GF-D8 (cell line): ENCODE data around the gene TMEM60.
"Not testable (repeated sequence)": the region's sequence is repeated elsewhere in the genome, so short reads cannot be mapped to it uniquely, and the experiment has no call there.

Experiments used
- DNase-seq: peaks from one replicate; lab custom pipeline; 2025; lab: John Stamatoyannopoulos, UW

Gene TMEM60

DNA sequence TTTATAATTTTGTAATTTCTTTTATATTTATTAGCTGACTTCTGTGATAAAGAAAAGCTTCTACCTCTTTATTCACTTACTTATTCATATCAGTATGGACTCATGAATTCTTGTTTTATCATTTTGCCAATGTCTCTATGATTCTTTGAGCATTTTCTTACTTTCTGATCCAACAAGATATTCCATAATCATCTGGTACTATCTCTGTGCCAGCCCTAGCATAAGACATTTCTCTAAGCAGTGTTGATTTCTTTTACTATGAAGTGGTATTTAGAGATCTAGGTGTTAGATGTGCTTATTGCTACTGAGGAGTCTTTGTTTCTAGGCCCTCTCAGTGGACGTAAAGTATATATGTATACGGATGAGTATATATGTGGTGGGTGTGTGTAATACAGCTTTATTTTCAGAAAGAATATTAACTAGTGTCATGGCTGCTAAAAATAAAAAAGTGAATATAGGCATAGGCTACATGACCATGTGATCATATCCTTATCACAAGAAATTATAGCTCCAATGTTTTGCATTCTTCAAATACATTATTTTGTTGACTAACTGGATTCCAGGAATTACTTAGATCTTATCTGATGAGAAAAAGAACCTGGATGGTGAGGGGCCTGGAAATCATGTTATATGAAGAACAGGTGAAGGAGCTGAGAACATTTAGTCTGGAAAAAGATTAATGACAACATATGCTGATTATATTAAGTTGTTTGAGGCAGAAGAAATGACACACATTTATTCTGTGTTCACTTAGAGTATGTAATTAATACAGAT lies 13.5 kb upstream of the TMEM60 start:
- no peak for DNase-seq

DNA sequence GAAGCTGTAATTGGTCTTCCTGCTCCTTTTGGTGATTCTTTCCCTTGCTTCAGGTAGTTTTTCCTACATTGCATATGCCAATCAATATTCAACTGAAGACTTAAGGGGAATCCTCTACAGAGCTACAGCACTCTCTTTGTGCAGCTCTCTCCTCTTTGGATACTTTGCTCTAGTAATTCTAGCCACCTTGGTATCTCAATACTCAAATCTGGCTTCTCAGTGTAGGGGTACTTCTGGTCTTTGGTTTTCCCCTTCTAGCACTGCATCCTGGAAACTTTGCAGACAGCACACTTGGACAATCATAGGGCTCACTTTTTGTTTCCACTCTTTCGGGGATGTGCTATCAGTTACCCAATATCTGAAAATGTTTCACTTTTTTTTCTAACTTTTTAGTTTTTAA lies 10.3 kb upstream of the TMEM60 start:
- no peak for DNase-seq

DNA sequence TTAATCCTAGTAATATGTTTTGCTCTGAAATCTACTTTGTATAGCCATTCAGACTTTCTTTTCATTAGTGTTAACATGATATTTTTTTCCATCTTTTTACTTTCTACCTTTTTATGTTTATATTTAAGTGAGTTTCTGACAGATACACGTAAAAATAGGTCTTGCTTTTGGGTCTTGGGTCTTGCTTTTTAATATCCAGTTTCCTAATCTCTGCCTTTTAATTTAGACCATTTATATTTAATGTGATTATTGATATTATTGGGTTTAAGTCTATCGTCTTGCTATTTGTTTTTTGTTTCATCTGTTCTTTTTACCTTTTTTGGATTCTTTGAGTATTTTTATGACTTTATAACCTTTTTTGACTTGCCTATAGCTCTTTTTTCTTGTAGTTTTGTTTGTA lies 8.2 kb upstream of the TMEM60 start:
- no peak for DNase-seq

DNA sequence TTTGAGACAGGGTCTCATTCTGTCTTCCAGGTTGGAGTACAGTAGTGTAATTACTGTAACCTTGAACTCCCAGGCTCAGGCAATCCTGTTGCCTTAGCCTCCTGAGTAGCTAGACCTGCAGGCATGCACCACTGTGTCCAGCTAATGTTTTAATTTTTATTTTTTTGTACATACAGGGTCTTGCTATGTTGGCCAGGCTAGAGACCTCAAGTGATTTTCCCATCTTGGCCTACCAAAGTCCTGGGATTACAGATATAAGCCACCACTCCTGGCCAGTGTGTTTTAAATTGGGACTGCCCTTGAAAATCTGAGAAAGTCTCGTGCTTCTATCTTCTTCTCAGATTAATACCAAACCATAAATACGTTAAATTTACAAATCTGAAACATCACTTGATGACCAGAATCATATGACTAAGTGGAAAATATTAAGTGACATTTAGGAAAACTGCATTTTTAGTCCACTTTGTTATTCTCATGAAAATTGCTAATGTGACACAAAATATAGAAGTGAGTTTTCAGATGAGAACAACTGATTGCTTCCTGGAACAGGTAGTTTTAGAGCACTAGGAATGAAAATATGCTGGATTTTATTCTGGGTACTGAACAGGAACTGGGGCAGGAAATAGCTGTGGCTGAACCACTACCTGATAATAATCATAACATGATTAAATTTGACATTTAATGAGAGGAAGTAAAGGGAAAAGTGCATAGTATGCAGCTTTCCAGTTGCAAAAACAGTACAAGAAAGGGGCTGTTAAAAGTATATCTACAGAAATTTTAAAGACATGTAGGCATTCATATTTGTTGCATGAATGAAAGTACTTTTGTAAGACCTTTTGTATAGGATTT lies 4.5 kb upstream of the TMEM60 start:
- peak; percentile 65 for DNase-seq

DNA sequence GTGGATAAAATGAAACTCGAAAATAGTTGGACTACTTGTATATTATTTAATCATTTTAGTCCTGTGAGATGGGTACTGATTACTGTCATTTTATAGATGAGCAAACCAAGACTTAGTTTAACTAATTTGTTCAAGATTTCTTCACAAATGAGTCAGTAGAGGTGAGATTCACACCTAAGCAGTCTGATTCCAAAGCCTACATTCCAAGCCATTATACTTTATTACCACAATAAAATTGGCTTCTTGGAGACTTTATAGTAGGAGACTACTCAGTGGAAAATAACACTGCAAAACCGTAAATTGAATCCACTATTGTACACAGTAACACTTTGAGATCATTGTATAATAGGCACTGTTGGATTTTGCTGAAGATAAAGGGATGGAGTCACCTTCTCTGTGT lies 2.5 kb upstream of the TMEM60 start:
- no peak for DNase-seq

DNA sequence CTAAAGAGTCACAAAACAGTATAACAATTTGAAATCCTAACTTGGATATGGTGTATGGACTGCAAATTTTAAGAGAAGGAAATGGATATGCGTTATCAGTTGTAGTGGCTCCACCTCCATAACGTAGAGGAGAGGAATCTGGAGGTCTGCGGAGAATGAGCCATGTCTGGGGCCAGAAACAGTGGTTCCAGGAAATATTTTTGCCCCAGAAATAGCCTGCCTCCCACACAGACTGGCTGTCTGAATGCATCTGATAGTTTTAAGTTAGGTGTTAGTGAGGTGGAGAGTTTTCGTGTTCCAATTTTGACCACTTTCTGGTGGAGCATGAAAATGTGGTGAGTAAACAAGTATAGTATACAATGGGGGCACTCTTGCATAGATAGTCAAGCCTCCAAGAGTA lies 1.9 kb upstream of the TMEM60 start:
- DNase-seq: no peak

DNA sequence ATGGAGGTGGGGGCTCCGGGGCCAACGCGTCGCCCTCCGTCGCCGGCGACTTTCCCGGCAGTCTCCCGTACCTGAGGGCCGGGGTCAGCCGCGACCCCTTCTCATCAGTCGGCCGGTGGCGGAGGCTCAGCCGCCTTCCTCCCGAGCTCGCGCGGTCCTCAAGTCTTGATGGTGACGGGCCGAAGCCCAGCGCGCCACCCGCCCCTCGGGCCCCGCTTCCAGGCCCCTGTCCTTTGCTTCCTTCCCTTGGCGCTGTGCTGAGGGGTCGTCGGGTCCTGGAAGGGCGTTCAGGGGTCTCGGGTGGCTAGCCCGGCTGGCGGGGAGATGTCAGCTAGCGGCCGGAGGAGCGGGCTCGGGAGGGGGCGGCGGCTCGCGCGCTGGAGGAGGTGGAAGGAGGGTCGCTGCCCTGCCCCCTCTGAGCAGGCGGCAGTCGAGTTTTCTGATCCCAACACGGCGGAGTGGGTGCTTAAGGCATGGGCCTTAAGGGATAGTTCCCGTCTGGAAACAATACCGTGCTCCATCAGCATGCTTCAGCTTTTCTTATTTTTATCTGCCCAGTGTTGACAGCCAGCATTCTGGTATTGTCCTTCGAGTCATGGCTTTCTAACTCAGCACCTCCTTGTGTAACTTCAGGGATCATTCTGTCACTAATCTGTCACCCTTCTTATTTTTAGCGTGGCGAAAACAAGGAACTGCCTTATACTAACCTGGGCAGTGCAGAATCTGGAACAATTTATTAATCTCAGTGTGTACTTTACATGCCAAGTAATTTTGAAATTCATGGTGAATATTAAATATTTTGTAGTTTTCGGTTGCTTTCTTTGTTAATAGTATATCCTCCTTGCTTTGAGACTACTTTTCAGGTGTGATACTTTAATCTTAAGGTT lies 1.1 kb upstream of the TMEM60 start:
- DNase-seq: peak; percentile 62

DNA sequence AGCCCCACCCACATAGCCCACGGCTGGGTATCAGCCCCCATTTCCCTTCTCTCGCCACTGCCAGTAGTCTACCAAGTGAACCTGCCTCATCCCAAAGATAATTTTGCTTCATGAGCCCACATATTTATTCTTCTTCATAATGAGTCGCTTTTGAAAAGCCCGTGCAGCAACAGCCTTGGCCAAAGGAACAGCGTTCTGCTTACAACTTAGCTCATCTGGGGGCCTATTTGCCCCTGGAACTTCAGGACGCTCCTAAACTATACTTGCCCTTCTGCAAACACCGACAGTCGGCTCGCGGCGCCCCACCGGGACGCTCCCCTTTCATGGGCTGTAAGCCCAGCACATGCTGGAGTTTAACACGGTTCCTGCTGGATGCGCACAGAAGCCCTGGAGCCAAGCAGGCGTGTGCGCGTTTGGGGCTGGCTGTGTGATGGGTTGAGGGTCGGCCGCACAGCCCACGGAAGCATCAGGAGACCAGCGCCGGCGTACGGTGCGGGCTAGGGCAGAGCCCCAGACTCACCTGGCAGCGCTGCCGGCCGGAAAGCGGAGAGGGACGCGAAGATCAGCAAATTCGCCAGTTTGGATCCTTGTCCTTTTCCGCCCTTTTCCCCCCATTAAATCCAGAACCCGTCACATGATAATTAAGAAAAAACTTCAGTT lies 370 bp downstream of the TMEM60 start:
- DNase-seq: no peak

DNA sequence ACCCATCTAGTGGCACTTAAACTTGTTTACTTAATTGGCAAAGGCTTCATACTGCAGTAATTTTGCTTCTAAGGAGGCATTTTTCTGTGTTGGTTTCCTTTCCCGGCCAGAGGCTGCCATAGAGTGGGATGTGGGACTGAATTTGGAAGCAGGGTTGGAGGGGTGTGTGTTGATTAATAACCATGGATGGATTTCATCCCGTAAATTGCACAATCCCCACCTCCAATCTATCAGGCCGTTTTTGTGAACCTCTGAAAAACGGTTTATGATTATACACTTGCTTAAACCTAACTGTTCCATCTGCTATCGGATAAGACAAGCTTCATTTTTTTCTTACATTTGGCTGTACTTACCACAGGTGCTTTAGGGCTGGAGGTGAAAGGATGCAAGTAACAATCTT lies 1.3 kb downstream of the TMEM60 start:
- DNase-seq: no peak

DNA sequence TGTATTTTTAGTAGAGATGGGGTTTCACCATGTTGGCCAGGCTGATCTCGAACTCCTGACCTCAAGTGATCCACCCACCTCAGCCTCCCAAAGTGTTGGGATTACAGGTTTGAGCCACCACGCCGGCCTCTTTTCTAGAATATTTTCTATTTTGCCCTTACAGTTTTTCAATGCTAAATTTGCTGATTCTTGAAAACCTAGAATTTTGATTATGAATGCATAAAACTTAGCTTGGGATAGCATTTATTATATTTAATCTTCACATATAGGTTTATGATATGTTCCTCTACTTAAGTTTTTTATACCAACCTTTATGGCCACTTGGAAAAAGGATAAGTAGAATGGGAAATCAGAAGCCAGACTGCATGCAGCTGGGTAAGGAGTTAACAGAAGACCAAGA lies 2.1 kb downstream of the TMEM60 start:
- DNase-seq: no peak

DNA sequence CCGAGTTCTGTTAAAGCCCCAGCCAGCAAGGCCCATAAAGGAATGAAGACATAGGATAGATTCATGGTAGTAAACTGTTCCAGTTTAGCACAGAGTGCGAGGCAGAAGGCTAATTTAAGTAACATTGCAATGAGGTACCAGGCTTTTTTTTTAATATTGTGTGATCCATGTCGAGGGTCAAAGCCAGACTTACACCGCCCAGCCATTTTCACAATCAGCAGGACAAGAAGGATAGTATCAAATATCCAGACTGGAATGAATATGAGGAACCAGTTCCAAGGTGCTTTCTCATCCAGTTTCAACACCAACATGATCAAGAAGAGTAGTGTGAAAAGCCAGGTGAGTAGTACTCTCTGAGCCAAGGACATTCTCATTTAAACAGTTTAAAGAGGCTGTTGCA lies 4.2 kb downstream of the TMEM60 start:
- no peak for DNase-seq

DNA sequence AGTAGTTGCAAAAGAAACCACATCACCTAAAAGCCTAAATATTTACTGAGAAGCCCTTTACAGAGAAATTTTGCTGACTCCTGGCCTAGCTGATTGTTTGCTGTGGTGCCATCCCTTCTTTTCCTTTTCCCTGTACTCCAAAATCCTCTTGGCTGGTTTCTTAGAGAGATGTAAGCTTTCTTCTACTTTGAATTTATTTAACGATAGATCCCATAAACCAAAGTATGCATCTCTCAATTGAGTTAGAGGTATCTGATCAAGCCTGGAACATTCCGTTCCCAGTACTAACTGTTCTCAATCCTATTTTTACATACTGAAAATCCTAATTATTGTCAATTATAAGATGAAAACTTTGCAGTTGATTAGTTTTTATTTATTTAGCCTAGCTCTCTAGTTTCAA lies 6.3 kb downstream of the TMEM60 start:
- DNase-seq: no peak

DNA sequence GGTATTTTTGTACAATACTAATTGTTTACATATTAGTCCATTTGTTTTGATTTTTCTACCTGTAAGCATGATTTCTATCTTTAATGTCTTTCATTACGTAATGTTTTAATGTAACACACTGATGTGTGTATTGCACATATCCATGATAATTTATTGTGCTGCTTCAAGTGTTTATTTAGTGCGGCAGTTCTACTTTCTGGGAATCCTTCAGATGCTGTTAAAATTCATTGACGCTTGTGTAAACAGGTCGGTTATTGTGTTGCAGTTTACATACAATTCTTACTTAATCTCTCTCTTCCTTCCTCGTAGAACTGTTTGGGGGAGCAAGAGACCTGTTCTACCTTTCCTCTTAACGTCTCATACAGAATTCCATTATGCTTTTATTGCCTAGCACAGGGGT lies 6.9 kb downstream of the TMEM60 start:
- no peak for DNase-seq

DNA sequence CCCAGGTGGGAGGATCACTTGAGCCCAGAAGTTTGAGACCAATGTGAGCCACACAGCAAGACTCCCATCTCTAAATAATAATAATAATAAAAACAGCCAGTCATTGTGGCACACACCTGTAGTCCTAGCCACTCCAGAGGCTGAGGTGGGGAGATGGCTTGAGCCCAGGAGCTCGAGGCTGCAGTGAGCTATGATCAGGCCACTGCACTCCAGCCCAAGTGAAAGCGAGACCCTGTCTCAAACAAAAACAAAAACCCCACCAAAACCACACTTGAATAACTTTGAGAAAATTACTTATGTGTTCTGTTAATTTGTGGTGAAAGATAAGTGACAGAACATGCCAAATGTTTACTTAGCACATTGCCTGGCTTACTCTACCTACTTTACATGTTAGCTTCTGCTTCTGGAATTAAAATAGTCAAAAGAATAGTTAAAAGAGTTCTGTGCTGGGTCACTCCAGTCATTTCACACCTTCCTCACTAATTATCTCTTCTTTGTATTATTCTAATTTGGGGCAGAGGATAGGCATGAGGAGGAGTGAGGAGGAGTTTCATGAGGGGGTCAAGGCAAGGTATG lies 9.8 kb downstream of the TMEM60 start:
- no peak for DNase-seq

DNA sequence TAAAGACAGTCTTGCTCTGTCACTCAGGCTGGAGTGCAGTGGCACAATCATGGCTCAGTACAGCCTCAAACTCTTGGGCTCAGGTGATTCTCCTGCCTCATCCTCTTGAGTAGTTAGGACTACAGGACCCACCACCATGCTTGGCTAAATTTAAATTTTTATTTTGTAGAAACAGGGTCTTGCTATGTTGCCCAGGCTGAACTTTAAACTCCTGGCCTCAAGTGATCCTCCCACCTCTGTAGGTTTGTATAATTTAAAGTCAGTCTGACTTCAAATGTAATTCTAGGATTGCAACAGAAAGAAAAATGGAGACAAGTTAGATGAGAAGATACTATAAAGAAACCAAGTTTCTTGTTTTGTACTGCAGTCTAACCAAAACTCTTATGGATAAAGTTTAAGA lies 11.5 kb downstream of the TMEM60 start:
- no peak for DNase-seq

DNA sequence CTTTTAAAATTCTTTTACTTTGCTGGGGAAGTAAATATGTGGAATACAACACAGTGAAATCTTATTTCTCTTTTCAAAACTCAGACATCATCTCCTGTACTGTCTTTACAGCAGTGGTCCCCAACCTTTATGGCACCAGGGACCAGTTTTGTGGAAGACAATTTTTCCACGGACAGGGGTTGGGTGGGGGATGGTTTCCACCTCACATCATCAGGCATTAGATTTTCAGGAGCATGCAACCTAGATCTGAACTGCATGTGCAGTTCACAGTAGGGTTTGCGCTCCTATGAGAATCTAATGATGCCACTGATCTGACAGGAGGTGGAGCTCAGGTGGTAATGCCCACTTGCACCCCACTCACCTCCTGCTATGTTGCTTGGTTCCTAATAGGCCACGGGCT lies 12.2 kb downstream of the TMEM60 start:
- no peak for DNase-seq

DNA sequence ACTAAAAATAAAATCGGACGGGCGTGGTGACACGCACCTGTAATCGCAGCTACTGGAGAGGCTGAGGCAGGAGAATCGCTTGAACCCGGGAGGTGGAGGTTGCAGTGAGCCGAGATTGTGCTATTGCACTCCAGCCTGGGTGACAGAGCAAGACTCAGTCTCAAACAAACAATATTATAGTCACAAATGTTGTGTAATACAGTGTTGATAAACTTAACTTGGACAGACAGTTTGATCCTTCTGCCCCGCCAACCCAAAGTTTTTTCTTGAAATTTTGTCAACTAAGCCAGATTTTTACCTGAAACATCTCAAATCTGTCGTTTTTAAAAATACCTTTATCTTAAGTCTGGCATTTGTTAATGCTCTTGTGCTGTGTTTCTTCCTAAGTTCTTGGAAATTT lies 13.8 kb downstream of the TMEM60 start:
- not testable (repeated sequence) for DNase-seq

DNA sequence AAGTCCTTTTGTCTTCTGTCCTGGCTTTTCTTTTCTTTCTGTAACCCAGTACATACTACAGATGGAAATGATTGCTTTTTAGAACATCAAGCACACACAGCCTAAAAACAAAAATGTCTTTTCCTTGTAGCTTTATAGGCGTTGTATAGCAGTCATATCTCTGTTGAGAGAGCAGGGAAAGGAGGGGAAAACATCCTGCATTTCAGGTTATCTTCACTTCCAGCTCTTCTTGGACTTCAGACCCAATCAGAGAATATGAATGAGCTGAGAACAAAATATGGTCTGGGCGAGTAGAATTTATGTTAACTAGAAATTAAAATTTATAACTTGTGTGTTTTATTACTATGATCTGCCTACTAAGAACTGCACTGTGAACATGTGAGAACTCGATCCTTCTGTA lies 14.7 kb downstream of the TMEM60 start:
- DNase-seq: no peak

DNA sequence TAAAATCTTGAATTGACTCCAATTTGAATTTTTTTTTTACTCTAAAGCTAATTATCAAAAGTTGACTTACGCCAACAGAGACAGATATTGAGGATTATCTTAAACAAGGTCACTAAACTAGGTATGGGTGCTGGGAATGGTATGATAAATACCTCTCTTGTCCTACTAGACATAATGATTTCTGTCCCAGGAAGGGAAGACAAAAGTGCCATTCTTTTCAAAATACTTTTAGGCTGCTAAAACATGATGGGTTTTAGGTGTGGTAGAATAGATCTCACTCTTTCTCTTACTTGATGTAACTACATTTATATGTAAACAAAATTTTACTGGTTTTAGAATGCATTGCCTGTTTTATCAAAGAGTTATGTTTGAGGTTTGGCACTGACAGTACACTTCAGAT lies 15.1 kb downstream of the TMEM60 start:
- DNase-seq: no peak

DNA sequence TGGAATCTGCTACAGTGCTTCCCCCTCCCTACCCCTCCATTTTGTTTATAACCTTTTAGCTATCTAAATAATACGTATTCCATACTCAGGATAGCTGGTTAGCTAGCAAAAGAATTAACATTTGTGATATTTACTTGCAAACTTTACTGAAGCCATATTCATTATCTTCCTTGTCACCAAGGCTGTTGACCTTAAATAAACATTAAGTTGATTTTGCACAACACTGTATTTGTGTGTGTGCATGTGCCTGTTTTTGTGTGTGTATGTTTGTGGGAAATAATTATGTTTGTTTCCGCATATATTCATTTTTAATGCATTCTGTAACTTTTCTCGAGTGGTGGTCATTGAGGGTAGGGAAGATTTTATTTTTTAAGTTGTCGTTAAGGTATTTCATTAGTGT lies 15.9 kb downstream of the TMEM60 start:
- DNase-seq: no peak

DNA sequence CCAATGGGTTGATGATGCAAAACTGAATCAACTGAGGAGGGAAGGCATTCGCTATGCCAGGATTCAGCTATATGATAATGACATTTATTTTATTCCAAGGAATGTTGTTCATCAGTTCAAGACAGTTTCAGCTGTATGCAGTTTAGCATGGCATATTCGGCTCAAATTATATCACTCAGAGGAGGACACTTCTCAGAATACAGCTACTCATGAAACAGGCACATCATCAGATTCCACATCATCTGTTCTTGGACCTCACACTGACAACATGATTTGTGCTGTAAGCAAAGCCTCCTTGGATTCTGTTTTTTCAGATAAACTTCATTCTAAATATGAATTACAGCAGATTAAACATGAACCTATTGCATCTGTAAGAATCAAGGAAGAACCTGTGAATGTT lies 19.7 kb downstream of the TMEM60 start:
- DNase-seq: no peak

DNA sequence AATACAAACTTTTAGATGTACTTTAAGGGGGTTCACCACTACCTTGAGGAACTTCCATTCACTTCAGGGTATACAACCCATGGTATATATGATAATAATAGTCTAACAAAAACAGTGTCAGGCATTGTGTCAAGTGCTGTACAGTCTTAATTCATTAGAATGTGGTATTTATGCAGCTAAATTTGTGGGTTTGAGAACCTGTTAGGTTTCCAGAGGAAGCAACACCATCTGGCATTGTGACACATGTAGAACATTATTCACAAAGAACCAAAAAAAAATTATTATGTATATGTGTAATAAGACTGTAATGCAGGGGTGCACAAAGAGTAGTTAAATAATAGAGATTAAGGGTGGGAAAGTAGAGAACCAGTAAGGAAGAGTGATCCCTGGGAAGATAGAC lies 26.3 kb downstream of the TMEM60 start:
- DNase-seq: no peak
